ENCODE data around the gene MED9. TPM values are rescaled to one million over a fixed set of nuclear protein-coding genes. Genes with fewer than 3 reads are reported as not detected.

Gene MED9
- total and polyA plus RNA-seq, 2 donors (not counting 1 experiment from before 2014, with no cell fraction given) = 10.5 to 11.7 TPM

GRCh38 chr17:17512866-17513265 lies 36.1 kb downstream of the MED9 start:
- H2AFZ ChIP-seq (ENCODE audit: low read length) = no peak overlapping the region
- H3K9me3 ChIP-seq (ENCODE audit: control insufficient read depth, insufficient read depth, low read depth, low read length) = no peaks in the 10 kb centered on the region
- H3K36me3 ChIP-seq (ENCODE audit: control insufficient read depth, insufficient read depth, low read length) = no peaks in the 10 kb centered on the region
- peaks cover 4% of the 10 kb centered on the region for H3K4me1 ChIP-seq (ENCODE audit: control insufficient read depth, extremely low read depth, insufficient read depth, low read length)
- no peak for DNase-seq (ENCODE audit: low read depth in 2 of 2)
- H3K4me3 ChIP-seq (replicated peaks in 1 of 4; ENCODE audit: control extremely low read depth in 1 of 4, insufficient read depth in 1 of 4, low read depth in 3 of 4, low read length in 4 of 4) = no peak overlapping the region
- no peaks in the 10 kb centered on the region for H4K20me1 ChIP-seq (ENCODE audit: control insufficient read depth, extremely low read depth, insufficient read depth, low read length)
- TF ChIP-seq EZH2 (IDR thresholded peaks at IDR 0.05; ENCODE audit: low read length, missing control alignments) = no peak
- no peak for TF ChIP-seq CTCF (conservative IDR thresholded peaks at IDR 0.05 in 1 of 2, IDR thresholded peaks at IDR 0.05 in 1 of 2; ENCODE audit: low read depth in 1 of 2, low read length in 2 of 2)
- no peak overlapping the region for H3K9ac ChIP-seq (ENCODE audit: insufficient read depth, low read length)
- no peak overlapping the region for H3K27ac ChIP-seq (ENCODE audit: insufficient read depth, low read length)
- no peak overlapping the region for H3K4me2 ChIP-seq (ENCODE audit: extremely low read depth, insufficient read depth, low read length)
- H3K79me2 ChIP-seq (ENCODE audit: control insufficient read depth, insufficient read depth, low read length) = no peaks in the 10 kb centered on the region
- no peaks in the 10 kb centered on the region for H3K27me3 ChIP-seq (ENCODE audit: control insufficient read depth, insufficient read depth, low read length)

- DNase-seq (ENCODE audit: low read depth in 2 of 2) = no peak
- Histone ChIP-seq H3K79me2 (ENCODE audit: control insufficient read depth, insufficient read depth, low read length) (no peaks in the 10 kb centered on the region), H3K4me1 (ENCODE audit: control insufficient read depth, extremely low read depth, insufficient read depth, low read length) (peaks cover 4% of the 10 kb centered on the region), H3K36me3 (ENCODE audit: control insufficient read depth, insufficient read depth, low read length) (no peaks in the 10 kb centered on the region), H3K4me3 (replicated peaks in 1 of 4; ENCODE audit: control extremely low read depth in 1 of 4, insufficient read depth in 1 of 4, low read depth in 3 of 4, low read length in 4 of 4) (no peak overlapping the region), H3K27me3 (ENCODE audit: control insufficient read depth, insufficient read depth, low read length) (no peaks in the 10 kb centered on the region), H3K27ac (ENCODE audit: insufficient read depth, low read length) (no peak overlapping the region), H4K20me1 (ENCODE audit: control insufficient read depth, extremely low read depth, insufficient read depth, low read length) (no peaks in the 10 kb centered on the region), H3K4me2 (ENCODE audit: extremely low read depth, insufficient read depth, low read length) (no peak overlapping the region), H3K9me3 (ENCODE audit: control insufficient read depth, insufficient read depth, low read depth, low read length) (no peaks in the 10 kb centered on the region), H2AFZ (ENCODE audit: low read length) (no peak overlapping the region), H3K9ac (ENCODE audit: insufficient read depth, low read length) (no peak overlapping the region)
- TF ChIP-seq EZH2 (IDR thresholded peaks at IDR 0.05; ENCODE audit: low read length, missing control alignments) (no peak), CTCF (conservative IDR thresholded peaks at IDR 0.05 in 1 of 2, IDR thresholded peaks at IDR 0.05 in 1 of 2; ENCODE audit: low read depth in 1 of 2, low read length in 2 of 2) (no peak)
Measured at GRCh38 chr17:17513626-17514025, 36.8 kb downstream of the MED9 start.

GRCh38 chr17:17514361-17514992 lies 37.7 kb downstream of the MED9 start:
- H3K4me2 ChIP-seq (ENCODE audit: extremely low read depth, insufficient read depth, low read length) = no peak overlapping the region
- no peaks in the 10 kb centered on the region for H3K27me3 ChIP-seq (ENCODE audit: control insufficient read depth, insufficient read depth, low read length)
- TF ChIP-seq CTCF (conservative IDR thresholded peaks at IDR 0.05 in 1 of 2, IDR thresholded peaks at IDR 0.05 in 1 of 2; ENCODE audit: low read depth in 1 of 2, low read length in 2 of 2) = no peak
- no peak for TF ChIP-seq EZH2 (IDR thresholded peaks at IDR 0.05; ENCODE audit: low read length, missing control alignments)

More at GRCh38 chr17:17514361-17514992, 37.7 kb downstream of the MED9 start:
- no peak for DNase-seq (ENCODE audit: low read depth in 2 of 2)
- H3K4me1 ChIP-seq (ENCODE audit: control insufficient read depth, extremely low read depth, insufficient read depth, low read length) = peaks cover 4% of the 10 kb centered on the region
- H3K27ac ChIP-seq (ENCODE audit: insufficient read depth, low read length) = no peak overlapping the region
- no peaks in the 10 kb centered on the region for H4K20me1 ChIP-seq (ENCODE audit: control insufficient read depth, extremely low read depth, insufficient read depth, low read length)
- no peak overlapping the region for H3K4me3 ChIP-seq (replicated peaks in 1 of 4; ENCODE audit: control extremely low read depth in 1 of 4, insufficient read depth in 1 of 4, low read depth in 3 of 4, low read length in 4 of 4)
- no peaks in the 10 kb centered on the region for H3K36me3 ChIP-seq (ENCODE audit: control insufficient read depth, insufficient read depth, low read length)
- H3K9ac ChIP-seq (ENCODE audit: insufficient read depth, low read length) = no peak overlapping the region
- H3K9me3 ChIP-seq (ENCODE audit: control insufficient read depth, insufficient read depth, low read depth, low read length) = no peaks in the 10 kb centered on the region
- no peak overlapping the region for H2AFZ ChIP-seq (ENCODE audit: low read length)
- H3K79me2 ChIP-seq (ENCODE audit: control insufficient read depth, insufficient read depth, low read length) = no peaks in the 10 kb centered on the region

Data from fibroblast of lung (primary cell).